C1 segment of cervical spinal cord (tissue), 14 donors: ENCODE data around the gene LENEP.
"Not testable (repeated sequence)": the region's sequence is repeated elsewhere in the genome, so short reads cannot be mapped to it uniquely, and the experiment has no call there.

Experiments
- DNase-seq, 14 donors: peaks; one replicate each; lab custom pipeline; 2025; lab: John Stamatoyannopoulos, UW

LENEP gene

DNA sequence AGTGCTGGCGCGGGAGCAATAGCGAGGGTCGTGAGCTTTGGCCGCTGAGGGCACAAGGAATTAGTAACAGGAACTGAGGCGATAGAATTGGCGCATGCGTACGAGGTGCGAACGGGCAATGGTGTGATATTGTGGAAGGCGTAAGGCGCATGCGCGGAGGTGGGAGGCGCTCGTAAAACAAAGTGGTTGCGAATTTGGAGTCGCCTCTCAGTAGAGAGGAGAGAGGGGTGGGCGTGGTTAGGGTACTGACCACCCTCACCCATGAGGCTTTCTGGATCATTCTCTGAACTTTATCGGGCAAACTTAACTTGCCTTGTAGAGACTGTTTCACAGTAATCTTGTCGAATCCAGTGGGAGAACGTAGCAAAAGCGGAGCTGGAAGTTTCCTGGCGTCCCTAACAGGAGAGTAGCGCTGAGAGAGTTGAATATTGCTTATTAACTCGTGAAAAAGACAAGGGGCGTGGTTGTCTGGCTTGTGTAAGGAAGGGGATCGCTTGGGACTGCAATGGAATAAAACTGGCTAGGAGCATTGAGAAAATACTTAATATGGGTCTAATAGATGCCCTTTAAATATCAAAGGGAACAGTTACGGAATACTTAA lies 18.5 kb upstream of the LENEP start:
- DNase-seq, result peak; percentile 84 to 99 (median 98)

DNA sequence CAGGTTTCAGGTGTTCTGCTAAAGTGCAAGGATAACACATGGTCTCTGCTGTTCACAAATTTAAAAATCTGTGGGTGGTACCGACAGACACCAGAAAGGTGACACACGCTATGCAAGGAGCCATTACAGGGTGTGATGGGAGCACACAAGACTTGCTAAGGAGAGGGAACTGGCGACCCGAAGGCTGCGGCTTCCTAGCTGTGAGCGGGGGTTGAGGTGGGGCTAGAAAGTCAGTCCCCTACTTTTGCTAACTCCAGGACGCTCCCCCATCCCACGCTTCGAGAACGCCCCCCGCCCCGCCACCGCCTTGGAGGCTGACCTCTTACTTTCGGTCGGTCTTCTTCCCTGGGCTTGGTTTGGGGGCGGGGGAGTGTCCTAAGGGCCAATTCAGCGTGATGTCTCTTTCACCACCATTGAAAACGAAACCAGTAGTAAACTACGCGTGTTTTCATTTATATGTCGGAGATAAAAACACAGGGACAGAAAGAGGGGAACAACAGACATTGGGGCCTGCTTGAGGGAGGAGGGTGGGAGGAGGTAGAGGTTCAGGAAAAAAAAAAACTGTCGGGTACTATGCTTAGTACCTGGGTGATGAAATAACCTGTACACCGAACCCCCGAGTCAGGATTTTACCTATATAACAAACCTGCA lies 17.9 kb upstream of the LENEP start:
- peak in 8 of 14 donors; percentile 9 to 47 (median 22) for DNase-seq

DNA sequence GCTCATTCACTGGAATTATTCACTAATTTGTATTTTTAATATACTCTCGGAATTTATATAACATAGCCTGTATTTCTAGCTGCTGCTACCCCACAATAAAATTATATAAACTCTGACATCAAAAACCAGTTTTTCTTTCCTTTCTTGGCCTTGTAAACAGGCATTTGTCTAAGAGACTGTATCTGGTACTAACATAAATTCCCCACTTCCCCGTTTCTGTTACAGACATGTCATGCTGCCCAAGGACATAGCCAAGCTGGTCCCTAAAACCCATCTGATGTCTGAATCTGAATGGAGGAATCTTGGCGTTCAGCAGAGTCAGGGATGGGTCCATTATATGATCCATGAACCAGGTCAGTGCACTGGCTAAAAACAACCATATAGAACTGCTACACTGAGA lies 15.6 kb upstream of the LENEP start:
- DNase-seq, result not testable (repeated sequence)

DNA sequence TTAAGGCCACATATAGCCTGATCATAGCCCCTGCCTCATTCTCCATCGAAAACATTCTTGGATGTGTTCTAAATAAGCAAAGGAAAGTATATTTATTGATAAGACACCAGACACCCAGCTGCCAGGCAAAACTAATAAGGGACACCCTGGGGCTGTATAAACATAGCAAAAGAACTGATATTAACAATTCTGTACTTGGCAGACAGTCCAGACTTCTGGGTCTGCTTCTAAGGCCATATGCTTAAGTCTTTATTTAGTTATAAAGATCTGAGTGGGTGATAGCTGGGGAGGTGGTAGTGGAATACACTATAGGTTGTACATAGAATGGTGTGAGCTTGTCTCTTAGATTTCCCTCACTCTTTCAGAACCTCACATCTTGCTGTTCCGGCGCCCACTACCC lies 15.0 kb upstream of the LENEP start:
- no peak for DNase-seq

DNA sequence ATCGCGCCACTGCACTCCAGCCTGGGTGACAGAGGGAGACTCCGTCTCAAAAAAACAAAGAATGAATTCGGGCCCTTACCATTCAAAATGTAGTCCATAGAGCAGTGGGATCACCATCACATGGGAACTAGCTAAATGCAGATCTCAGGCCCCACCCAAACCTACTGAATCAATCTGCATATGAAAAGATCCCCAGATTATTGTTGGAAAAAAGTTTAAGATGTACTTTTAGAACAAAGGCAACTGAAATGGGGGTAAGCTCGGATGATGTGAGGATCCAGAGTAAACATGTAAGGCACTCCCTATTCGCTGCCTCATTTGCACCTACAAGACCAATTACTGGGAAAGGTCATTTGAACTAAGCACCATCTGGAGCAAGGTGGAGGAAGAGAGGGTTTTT lies 11.0 kb upstream of the LENEP start:
- DNase-seq, result no peak

DNA sequence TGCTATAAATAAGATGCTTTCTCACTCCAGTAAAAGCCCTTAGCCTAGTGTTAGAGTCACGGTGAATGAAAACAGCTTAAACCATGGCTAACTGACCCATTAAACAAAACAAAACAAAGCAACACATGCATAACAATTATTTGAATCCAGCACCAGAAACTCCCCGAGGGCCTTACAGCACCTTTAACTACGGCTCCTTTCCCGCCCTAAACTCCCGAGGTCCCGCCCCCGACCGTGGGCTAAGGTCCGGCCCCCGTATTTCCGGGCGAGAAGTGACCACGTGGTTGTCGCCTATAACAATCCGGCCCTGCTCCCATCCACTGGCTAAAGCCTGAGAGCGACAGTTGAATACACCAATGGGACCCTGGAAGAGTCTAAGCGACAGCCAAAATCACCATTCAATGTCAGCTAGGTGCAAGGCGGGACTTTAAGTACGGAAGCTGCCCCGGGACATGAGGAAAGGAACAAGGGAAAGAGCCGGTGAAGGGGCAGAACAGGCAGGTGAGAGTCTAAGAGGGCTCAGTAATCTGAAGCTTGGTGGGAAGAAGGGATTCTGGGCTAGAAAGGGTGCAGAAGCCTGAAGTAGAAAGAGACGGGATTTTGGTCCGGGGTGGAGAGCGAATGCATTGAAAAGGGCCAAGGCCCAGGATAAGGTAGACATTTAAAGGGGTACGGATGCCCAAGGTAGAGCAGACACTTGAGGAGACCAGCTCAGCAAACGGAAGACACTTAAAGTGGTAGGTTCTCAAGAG lies 10.3 kb upstream of the LENEP start, which contains the start of gene FLAD1:
Gene FLAD1 (plus strand): TSS at position 448 of the 752 bp plus-strand sequence. CDS start 351 bp downstream, outside the sequence.
- peak; percentile 66 to 98 (median 94) for DNase-seq

DNA sequence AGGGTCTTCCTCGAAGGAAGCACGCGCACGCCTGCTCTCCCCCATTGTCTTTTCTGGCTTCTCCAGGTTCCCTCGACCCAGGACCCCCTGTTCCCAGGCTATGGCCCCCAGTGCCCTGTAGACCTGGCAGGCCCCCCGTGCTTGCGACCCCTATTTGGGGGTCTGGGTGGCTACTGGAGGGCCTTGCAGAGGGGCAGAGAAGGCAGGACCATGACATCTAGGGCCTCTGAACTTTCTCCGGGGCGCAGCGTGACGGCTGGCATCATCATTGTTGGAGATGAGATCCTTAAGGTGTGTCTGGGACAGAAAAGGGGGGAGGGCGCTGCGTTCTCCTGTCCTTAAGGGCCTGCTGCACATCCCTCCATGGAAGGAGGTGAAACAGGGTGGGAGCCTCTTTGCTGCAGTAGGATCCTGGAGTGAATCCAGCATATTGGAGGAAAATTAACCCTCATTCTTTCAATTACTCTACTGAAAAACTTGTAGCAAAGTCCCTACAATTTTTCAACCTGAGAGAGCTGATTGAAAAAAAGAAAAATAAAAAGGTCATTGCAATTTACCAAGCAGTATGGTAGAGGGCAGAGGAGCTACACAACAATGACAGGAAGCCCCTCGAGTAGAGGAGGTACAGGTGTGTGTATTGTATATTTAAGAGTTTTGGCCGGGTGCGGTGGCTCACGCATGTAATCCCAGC lies 9.5 kb upstream of the LENEP start:
- no peak for DNase-seq

DNA sequence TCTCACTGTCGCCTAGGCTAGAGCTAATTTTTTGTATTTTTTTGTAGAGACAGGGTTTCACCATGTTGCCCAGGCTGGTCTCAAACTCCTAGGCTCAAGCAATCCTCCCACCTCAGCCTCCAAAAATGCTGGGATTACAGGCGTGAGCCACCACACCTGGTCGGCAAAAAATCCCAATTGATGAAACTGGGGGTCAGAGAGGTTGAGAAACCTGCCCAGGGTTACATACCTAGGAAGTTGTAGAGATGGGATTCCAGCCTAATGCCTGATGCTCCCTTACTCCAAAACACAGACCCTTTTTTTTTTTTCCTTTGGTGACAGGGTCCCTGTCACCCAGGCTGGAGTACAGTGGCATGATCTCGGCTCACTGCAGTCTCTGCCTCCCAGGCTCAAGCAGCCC lies 6.7 kb upstream of the LENEP start:
- DNase-seq, result not testable (repeated sequence)

DNA sequence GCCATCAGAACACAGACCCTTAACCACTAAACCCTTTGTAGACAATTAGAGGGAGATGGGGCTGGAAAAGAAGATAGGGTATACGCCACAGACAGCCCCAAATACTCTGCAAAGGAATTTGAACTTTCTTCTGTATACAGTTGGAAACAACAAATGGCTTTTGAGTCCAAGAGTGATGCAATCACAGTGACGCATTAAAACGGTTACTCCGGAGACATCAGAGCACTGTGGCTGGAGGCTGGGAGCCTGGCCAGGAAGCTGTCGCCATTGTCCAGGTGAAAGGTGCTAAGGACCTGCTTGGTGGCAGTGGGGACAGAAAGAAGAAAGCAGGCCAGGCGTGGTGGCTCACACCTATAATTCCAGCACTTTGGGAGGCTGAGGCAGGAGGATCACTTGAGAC lies 6.1 kb upstream of the LENEP start:
- DNase-seq, result no peak

DNA sequence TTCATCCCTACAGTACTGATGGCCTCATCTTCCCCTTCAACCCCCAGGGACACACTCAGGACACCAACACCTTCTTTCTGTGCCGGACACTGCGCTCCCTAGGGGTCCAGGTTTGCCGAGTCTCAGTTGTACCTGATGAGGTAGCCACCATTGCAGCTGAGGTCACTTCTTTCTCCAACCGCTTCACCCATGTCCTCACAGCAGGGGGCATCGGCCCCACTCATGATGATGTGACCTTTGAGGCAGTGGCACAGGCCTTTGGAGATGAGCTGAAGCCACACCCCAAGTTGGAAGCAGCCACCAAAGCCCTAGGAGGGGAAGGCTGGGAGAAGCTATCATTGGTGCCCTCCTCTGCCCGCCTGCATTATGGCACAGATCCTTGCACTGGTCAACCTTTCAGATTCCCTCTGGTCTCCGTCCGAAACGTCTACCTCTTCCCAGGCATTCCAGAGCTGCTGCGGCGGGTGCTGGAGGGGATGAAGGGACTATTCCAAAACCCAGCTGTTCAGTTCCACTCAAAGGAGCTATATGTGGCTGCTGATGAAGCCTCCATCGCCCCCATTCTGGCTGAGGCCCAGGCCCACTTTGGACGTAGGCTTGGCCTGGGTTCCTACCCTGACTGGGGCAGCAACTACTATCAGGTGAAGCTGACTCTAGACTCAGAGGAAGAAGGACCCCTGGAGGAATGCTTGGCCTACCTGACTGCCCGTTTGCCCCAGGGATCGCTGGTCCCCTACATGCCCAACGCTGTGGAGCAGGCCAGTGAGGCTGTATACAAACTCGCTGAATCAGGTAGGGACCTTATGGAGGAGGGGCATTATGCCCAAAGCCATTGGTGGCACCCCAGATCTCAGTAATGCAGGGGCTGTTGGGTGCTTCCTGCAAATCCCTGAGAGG lies 5.1 kb upstream of the LENEP start:
- DNase-seq, result no peak

DNA sequence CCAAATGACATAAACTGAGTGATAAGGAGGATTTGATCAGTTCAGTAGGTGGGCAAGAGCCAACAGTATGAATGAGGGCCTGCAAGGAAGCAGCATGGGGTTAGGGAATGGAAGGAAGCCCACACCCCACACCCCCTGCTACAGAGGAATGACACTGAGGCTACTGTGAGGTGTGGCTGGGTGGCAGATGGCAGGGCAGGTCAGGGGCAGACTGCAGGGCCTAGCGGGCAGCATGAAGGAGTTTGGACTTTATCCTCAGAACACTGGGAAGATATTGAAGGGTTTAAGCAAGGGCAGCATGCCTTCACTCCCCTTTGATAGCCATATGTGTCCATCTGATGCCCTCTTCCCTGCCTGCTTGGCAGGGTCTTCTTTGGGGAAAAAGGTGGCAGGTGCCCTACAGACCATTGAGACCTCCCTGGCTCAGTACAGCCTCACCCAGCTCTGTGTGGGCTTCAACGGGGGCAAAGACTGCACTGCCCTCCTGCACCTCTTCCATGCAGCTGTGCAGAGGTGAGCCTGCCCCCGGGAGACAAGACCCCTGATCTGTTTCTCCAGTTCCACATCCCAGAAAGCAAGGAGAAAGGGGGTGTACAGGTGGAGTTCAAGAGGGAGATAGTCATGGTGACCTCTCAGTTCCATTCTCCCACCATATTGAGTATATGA lies 4.1 kb upstream of the LENEP start:
- no peak for DNase-seq

DNA sequence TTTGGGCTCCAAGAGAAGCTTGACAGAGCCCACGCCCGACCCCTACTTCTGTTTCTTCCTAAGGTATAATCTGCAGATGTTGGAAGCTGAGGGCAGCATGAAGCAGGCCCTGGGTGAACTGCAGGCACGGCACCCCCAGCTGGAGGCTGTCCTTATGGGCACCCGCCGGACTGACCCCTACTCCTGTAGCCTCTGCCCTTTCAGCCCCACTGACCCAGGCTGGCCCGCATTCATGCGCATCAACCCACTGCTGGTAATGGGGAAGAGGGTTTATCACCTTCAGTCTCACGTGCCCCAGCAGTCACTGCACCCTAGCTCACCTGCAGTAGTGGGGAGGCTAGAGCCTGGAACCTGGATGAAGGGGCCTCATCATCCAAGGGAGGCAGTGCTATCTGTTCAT lies 3.1 kb upstream of the LENEP start:
- DNase-seq, result no peak

DNA sequence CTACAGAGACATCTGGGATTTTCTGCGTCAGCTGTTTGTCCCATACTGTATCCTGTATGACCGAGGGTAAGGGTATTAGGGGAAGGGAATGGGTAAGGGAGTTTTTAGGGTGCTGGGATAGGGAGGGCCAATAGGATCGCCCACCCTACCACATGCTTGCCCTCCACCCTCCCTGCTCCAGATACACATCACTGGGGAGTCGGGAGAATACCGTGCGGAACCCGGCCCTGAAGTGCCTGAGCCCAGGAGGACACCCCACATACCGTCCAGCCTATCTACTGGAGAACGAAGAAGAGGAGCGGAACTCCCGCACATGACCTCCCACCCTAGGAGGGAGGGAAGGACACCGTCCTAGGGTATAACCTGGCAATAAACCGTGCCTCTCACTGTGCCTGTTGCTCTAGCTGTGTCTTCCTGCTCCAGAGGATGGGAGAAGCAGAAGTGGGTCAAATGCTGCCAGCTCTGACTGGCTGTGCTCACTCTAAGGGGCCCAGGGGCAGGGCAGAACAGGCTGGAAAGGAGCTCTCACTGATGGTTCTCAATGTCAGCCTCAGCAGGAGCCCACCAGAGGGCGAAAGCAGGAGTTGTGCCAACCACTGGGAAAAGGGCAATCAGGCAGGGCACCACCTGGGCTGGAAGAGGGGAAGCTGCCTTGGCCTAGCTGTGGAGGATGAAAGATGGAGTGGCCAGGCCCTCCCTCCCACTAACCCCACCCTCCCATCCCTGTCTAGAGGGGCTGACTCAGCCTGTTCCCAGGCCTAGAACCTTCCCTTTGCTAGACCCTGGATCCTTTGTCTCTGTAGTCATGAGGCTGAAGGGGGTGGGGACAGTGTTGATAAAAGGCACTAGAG lies 440 bp upstream of the LENEP start:
- DNase-seq, result no peak

DNA sequence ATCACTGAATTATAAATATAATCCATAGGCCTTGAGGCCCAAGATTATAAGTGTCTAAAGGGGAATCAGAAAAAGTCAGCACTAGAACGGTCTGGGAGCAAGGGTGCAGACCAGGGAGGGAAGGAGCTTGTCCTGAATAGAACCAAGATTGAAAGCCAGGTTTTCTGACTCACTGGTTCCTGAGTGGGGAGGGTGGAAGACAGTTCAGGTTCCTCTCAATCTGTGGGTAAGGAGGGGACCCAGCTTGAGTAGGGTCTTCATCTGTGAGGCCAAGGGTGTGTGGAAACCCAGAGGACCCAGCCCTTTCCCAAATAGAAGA lies 842 bp downstream of the LENEP start:
- DNase-seq, result no peak

DNA sequence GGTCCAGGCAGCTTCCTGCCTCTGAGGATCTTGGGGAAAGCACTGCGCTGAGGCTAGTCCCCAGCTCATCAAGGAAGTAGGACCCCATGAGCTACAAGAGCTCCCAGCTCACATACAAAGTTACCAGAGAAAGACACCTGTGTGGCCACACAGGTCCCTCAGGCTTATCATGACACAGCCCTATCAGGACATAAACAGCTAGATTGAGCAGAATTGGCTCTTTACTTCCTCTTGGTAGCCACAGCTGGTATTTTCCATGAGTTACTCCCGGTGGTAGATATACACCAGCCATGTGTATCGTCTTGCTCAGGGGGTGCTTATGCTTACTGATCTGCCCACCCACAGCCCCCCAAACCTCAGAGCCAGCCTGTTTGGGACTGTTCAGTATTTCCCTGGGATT lies 1.2 kb downstream of the LENEP start:
- no peak for DNase-seq

DNA sequence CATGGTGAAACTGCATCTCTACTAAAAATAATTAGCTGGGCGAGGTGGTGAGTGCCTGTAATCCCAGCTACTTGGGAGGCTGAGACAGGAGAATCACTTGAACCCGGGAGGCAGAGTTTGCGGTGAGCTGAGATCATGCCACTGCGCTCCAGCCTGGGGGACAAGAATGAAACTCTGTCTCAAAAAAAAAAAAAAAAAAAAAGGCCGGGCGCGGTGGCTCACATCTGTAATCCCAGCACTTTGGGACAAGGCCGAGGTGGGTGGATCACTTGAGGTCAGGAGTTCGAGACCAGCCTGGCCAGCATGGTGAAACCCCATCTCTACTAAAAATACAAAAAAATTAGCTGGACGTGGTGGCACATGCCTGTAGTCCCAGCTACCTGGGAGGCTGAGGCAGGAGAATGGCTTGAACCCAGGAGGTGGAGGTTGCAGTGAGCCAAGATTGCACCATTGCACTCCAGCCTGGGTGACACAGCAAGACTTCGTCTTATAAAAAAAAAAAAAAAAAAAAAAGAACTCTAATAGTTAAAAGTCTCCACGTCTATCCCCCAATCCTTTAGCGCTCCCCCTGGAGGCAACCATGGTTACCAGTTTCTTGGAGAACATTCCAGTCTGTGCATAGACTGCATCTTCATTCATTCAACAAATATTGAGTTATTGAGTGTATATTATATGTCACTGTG lies 2.1 kb downstream of the LENEP start:
- not testable (repeated sequence) for DNase-seq

DNA sequence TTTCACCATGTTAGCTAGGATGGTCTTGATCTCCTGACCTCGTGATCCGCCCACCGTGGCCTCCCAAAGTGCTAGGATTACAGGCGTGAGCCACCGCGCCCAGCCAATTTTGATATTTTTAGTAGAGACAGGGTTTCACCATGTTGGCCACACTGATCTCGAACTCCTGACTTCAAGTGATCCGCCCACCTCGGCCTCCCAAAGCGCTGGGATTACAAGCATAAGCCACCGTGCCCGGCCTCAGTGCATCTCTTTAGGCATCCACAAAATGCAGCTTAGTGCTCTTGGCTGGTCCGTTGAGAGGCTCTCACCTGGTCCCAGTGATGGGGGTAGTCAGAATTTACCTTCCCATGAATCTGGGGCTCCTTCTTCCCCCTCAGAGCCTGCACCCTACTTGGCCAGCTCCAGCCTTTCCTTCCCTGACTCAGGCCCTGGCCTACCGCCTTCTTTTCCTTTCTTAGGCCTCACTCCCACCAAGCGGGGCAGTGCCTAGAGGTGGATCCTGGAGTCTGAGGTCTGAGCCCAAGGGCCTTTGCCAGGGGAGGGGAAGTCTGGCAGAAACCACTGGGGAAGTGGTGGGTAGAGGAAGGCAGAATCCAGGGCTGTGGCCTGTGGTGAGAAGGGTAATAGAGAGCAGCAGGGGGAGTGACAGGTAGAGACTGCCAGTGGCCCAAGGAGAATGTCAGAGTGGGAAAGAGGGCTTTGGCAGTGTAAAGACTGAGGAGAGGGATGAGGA lies 3.7 kb downstream of the LENEP start:
- no peak for DNase-seq

DNA sequence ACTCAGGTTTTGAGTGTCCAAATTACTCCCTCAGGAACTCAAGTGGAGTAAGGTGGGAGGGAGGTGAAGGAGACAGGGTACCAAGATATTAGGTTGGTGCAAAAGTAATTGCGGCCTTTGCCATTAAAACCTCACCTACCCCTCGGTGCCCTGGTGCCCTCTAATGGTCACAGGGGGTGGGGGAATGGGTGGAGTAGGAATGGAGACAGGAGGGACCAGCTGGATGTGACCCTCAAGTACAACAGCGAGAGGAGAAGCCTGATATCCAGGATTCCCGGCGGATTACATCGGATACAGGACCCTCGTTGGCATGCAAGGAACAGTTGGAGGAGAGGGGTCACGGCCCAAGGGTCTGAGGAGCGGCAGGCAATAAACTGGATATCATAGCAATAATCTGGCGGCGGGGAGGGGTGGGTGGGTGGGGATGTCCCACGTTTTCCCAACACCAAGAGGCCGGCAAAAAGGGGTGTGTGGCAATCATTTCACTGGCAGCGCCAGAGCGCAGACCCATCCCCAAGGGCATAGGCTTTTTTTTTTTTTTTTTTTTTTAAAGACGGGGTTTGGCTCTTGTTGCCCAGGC lies 4.9 kb downstream of the LENEP start:
- DNase-seq, result no peak
